Panc1 (cell line): Measurements from ENCODE around the gene KDR. TPM values are rescaled to one million over a fixed set of nuclear protein-coding genes. Genes with fewer than 3 reads are reported as not detected.

Source experiments
- ATAC-seq: fragments of 200-7000 bp; cut with Tn5 transposase; 2 replicates; pipeline ENCODE4 v1.9.1; 2020; ENCODE audit warnings: mild to moderate bottlenecking, moderate library complexity
- BruUV-seq: library from RNA; stranded (reverse); fragments of 400-500 nt; replicated peaks from 2 replicates; lab custom pipeline; 2021; lab: Mats Ljungman, UMichigan
- CTCF ChIA-PET: fragments of 300-600 bp; sonication (Branson Sonifier 250); formaldehyde crosslinking; loops from one replicate; lab custom pipeline; 2022; ENCODE audit warnings: antibody characterized with exemption; lab: Charles Lee
- POLR2A ChIA-PET: fragments of 300-600 bp; sonication (Branson Sonifier 250); formaldehyde crosslinking; loops from one replicate; lab custom pipeline; 2022; ENCODE audit warnings: antibody characterized with exemption; lab: Charles Lee
- DNase-seq: peaks from one replicate; pipeline ENCODE4 v3.0.0-alpha.2; 2010; ENCODE audit warnings: low read depth, low spot score
- H3K27ac ChIP-seq: 2 replicates; pipeline ENCODE4 v1.5.1; 2011; ENCODE audit warnings: mild to moderate bottlenecking, low read length, inconsistent platforms
- H3K27me3 ChIP-seq: fragments of 200-500 bp; sonication (Bioruptor generic); 2 replicates; pipeline ENCODE4 v1.6.0; 2014; ENCODE audit warnings: low read length, inconsistent platforms; ENCODE audit not compliant: control insufficient read depth, insufficient read depth
- H3K36me3 ChIP-seq: fragments of 200-500 bp; sonication (Bioruptor generic); 2 replicates; pipeline ENCODE4 v1.5.1; 2014; ENCODE audit warnings: inconsistent platforms, mild to moderate bottlenecking, low read length, moderate library complexity; ENCODE audit not compliant: control insufficient read depth, insufficient read depth
- H3K4me1 ChIP-seq: 2 replicates; pipeline ENCODE4 v1.5.1; 2011; ENCODE audit warnings: inconsistent platforms, mild to moderate bottlenecking, low read length, moderate library complexity; ENCODE audit not compliant: control insufficient read depth, insufficient read depth
- H3K4me3 ChIP-seq, 2 experiments: 2 replicates each; pipeline ENCODE4 v1.5.1; 2011 to 2012; ENCODE audit warnings: low read depth in 2 of 2, low read length in 2 of 2, mild to moderate bottlenecking in 2 of 2, inconsistent platforms in 1 of 2, moderate library complexity in 1 of 2
- H3K9me3 ChIP-seq: fragments of 200-500 bp; sonication (Bioruptor generic); 2 replicates; pipeline ENCODE4 v1.5.1; 2014; ENCODE audit warnings: low read depth, mild to moderate bottlenecking, inconsistent platforms, low read length, moderate library complexity; ENCODE audit not compliant: control insufficient read depth, insufficient read depth
- POLR2AphosphoS5 ChIP-seq: IDR thresholded peaks from 2 replicates; pipeline ENCODE4 v1.6.1; 2012; ENCODE audit warnings: mild to moderate bottlenecking, low read depth, low read length, moderate library complexity
- SIN3A ChIP-seq: IDR thresholded peaks from 2 replicates; pipeline ENCODE4 v1.6.1; 2012; ENCODE audit warnings: low read depth, mild to moderate bottlenecking, low read length, moderate library complexity, borderline replicate concordance; ENCODE audit not compliant: insufficient read depth
- TCF7L2 ChIP-seq: IDR thresholded peaks from 2 replicates; pipeline ENCODE4 v1.6.1; 2011; ENCODE audit warnings: mild to moderate bottlenecking, low read depth, low read length, inconsistent platforms
- in situ Hi-C: cut with HindIII; loops from 2 replicates; pipeline ENCODE4 v1.10.0; 2016; ENCODE audit warnings: low sequenced_read_pairs, low pct_unique_long_range_greater_than_20kb
- intact Hi-C: fragments of 100-400 bp; cut with micrococcal nuclease; formaldehyde crosslinking; loops from one replicate; pipeline ENCODE4 v1.10.0; 2022; ENCODE audit not compliant: unreplicated experiment
- total RNA-seq: library from RNA; stranded (reverse); gene quantifications from one replicate; pipeline ENCODE4 v1.2.1, GENCODE V29; 2021; ENCODE audit not compliant: unreplicated experiment
- TF ChIP-seq, protein P1 (sequence below): fragments of 450-650 bp; IDR thresholded peaks from 2 replicates; pipeline ENCODE4 v1.5.1; 2017; ENCODE audit warnings: mild to moderate bottlenecking
- TF ChIP-seq, protein P2 (sequence below), 2 experiments: IDR thresholded peaks; 2 replicates each; pipeline ENCODE4 v1.6.1; 2011 to 2012; ENCODE audit warnings: low read depth in 2 of 2, control low read depth in 1 of 2, low read length in 1 of 2, mild to moderate bottlenecking in 1 of 2, moderate library complexity in 1 of 2; ENCODE audit not compliant: insufficient read depth in 1 of 2

KDR gene
- total RNA-seq, 1 experiment from 2014 or later: 0.18 TPM

DNA sequence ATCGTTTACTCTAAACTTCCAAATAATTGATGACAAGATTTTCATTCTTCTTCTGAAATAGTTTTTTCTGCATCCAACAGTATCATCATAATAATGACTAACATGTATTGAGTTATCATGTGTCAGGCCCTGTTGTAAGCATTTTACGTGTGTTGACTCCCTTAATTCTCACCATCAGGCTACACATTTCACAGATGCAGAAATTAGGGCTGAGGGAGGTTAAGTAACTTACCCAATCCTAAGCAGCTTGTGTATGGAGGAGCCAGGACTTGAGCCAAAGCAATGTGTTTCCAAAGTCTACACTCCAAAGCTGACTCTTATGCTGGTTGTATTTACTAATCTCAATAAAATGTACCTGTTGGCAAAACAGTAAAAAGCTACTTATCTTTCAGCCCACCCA is 11.2 kb upstream of the KDR start:
- in situ Hi-C loops (no loop called here), intact Hi-C loops (no loop called here)
- TF ChIP-seq, protein P1, sequence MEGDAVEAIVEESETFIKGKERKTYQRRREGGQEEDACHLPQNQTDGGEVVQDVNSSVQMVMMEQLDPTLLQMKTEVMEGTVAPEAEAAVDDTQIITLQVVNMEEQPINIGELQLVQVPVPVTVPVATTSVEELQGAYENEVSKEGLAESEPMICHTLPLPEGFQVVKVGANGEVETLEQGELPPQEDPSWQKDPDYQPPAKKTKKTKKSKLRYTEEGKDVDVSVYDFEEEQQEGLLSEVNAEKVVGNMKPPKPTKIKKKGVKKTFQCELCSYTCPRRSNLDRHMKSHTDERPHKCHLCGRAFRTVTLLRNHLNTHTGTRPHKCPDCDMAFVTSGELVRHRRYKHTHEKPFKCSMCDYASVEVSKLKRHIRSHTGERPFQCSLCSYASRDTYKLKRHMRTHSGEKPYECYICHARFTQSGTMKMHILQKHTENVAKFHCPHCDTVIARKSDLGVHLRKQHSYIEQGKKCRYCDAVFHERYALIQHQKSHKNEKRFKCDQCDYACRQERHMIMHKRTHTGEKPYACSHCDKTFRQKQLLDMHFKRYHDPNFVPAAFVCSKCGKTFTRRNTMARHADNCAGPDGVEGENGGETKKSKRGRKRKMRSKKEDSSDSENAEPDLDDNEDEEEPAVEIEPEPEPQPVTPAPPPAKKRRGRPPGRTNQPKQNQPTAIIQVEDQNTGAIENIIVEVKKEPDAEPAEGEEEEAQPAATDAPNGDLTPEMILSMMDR: no peak
- TF ChIP-seq SIN3A (no peak), POLR2AphosphoS5 (no peak), TCF7L2 (no peak)
- TF ChIP-seq, protein P2, sequence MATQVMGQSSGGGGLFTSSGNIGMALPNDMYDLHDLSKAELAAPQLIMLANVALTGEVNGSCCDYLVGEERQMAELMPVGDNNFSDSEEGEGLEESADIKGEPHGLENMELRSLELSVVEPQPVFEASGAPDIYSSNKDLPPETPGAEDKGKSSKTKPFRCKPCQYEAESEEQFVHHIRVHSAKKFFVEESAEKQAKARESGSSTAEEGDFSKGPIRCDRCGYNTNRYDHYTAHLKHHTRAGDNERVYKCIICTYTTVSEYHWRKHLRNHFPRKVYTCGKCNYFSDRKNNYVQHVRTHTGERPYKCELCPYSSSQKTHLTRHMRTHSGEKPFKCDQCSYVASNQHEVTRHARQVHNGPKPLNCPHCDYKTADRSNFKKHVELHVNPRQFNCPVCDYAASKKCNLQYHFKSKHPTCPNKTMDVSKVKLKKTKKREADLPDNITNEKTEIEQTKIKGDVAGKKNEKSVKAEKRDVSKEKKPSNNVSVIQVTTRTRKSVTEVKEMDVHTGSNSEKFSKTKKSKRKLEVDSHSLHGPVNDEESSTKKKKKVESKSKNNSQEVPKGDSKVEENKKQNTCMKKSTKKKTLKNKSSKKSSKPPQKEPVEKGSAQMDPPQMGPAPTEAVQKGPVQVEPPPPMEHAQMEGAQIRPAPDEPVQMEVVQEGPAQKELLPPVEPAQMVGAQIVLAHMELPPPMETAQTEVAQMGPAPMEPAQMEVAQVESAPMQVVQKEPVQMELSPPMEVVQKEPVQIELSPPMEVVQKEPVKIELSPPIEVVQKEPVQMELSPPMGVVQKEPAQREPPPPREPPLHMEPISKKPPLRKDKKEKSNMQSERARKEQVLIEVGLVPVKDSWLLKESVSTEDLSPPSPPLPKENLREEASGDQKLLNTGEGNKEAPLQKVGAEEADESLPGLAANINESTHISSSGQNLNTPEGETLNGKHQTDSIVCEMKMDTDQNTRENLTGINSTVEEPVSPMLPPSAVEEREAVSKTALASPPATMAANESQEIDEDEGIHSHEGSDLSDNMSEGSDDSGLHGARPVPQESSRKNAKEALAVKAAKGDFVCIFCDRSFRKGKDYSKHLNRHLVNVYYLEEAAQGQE (IDR thresholded peaks at IDR 0.05; ENCODE audit: insufficient read depth in 1 of 2, low read depth in 2 of 2, low read length in 1 of 2): no peak
- ChIA-PET CTCF (no interaction called here), POLR2A (no interaction called here)
- ATAC-seq (no peak), DNase-seq (no peak)
- Histone ChIP-seq H3K4me3 (no peak overlapping the region), H3K36me3 (no peaks in the 10 kb centered on the region), H3K4me1 (no peaks in the 10 kb centered on the region), H3K27ac (no peak overlapping the region), H3K9me3 (no peaks in the 10 kb centered on the region), H3K27me3 (no peaks in the 10 kb centered on the region)
- no TSS peak for BruUV-seq

DNA sequence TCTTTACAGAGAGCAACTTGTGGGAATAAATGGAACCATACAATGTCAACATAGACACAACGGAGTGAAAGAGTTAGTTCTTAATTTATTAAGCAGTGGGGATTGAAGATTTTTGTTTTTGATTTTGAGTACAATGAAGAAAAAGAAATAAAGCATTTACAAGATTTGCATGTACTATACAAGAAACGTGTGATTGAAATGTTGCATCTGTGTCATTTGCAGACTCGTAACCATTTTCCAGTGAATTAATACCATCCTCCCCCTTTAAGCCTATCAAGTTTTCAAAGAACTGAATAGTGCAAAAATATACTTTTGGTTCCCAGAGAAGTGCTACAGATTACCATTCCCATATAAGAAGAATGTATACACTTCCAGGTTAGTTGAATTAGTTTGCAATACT is 8.6 kb upstream of the KDR start:
- ATAC-seq: no peak
- ChIA-PET CTCF (no interaction called here), POLR2A (no interaction called here)
- Histone ChIP-seq H3K27me3 (no peaks in the 10 kb centered on the region), H3K36me3 (no peaks in the 10 kb centered on the region), H3K27ac (no peak overlapping the region), H3K4me3 (no peak overlapping the region), H3K4me1 (no peaks in the 10 kb centered on the region), H3K9me3 (no peaks in the 10 kb centered on the region)
- BruUV-seq: no TSS peak
- intact Hi-C loops: no loop called here
- DNase-seq: no peak
- in situ Hi-C loops: no loop called here
- no peak for TF ChIP-seq POLR2AphosphoS5
- TF ChIP-seq, protein P1: no peak

DNA sequence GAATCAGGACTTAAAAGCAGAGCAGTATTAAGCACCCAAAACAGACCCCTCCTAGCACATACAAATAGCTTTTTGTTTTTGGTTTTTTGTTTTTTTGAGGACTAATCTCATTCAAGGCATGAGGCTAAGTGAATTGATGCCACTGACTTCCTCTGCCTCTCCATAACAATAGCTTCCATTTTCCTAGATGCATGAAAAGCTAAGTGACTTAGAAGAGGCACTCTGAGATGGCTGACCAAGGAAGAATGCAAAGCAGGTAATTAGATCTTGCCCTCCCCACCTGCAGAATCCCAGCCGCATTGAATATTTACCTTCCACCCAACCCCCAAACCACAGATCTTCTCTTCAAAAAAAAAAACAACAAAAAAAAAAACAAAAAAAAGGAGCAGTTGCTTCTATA is 7.4 kb upstream of the KDR start:
- H3K4me1 ChIP-seq: no peaks in the 10 kb centered on the region
- ATAC-seq (no peak), DNase-seq (no peak)
- no peaks in the 10 kb centered on the region for H3K36me3 ChIP-seq
- H3K4me3 ChIP-seq: no peak overlapping the region
- no peaks in the 10 kb centered on the region for H3K9me3 ChIP-seq
- no peak overlapping the region for H3K27ac ChIP-seq
- ChIA-PET POLR2A (no interaction called here), CTCF (no interaction called here)
- in situ Hi-C loops: no loop called here
- H3K27me3 ChIP-seq: no peaks in the 10 kb centered on the region
- BruUV-seq: no TSS peak
- intact Hi-C loops: no loop called here
- TF ChIP-seq SIN3A (no peak), POLR2AphosphoS5 (no peak), TCF7L2 (no peak)
- TF ChIP-seq, protein P1: no peak
- TF ChIP-seq, protein P2 (IDR thresholded peaks at IDR 0.05; ENCODE audit: insufficient read depth in 1 of 2, low read depth in 2 of 2, low read length in 1 of 2): no peak
